GM21526 (cell line): ENCODE data around the gene FAM53B.

Experiments
- ATAC-seq: cut with Tn5 transposase; IDR thresholded peaks from one replicate; pipeline ENCODE4 v1.9.1; 2021; ENCODE audit warnings: moderate library complexity; ENCODE audit not compliant: unreplicated experiment, low FRiP score

Gene FAM53B

GRCh38 chr10:124668517-124669051 is 75.6 kb downstream of the FAM53B start:
- no peak for ATAC-seq

- ATAC-seq: no peak
Measured at GRCh38 chr10:124667425-124668345, 76.5 kb downstream of the FAM53B start.

- ATAC-seq: no peak
Measured at GRCh38 chr10:124666494-124666893, 77.7 kb downstream of the FAM53B start.

GRCh38 chr10:124665980-124666379 is 78.2 kb downstream of the FAM53B start:
- no peak for ATAC-seq

GRCh38 chr10:124665558-124665957 is 78.6 kb downstream of the FAM53B start:
- no peak for ATAC-seq

GRCh38 chr10:124665091-124665490 is 79.1 kb downstream of the FAM53B start:
- ATAC-seq: no peak

GRCh38 chr10:124663766-124664360 is 80.3 kb downstream of the FAM53B start:
- ATAC-seq: no peak

GRCh38 chr10:124663228-124663627 is 81.0 kb downstream of the FAM53B start:
- no peak for ATAC-seq

- no peak for ATAC-seq
Measured at GRCh38 chr10:124661660-124662180, 82.5 kb downstream of the FAM53B start.

GRCh38 chr10:124660404-124661125 is 83.6 kb downstream of the FAM53B start:
- ATAC-seq: no peak

- no peak for ATAC-seq
Measured at GRCh38 chr10:124659380-124659779, 84.8 kb downstream of the FAM53B start.

- no peak for ATAC-seq
Measured at GRCh38 chr10:124658591-124659242, 85.5 kb downstream of the FAM53B start.

- ATAC-seq: no peak
Measured at GRCh38 chr10:124657806-124658205, 86.4 kb downstream of the FAM53B start.

- no peak for ATAC-seq
Measured at GRCh38 chr10:124656541-124656940, 87.6 kb downstream of the FAM53B start.

GRCh38 chr10:124656113-124656490 is 88.1 kb downstream of the FAM53B start:
- no peak for ATAC-seq

GRCh38 chr10:124655191-124656112 is 88.7 kb downstream of the FAM53B start:
- ATAC-seq: no peak

GRCh38 chr10:124654686-124655085 is 89.5 kb downstream of the FAM53B start:
- no peak for ATAC-seq

- ATAC-seq: no peak
Measured at GRCh38 chr10:124653811-124654651, 90.1 kb downstream of the FAM53B start.
